Measurements from ENCODE around the gene RIT1. TPM values are rescaled to one million over a fixed set of nuclear protein-coding genes. Genes with fewer than 3 reads are reported as not detected.

RIT1 gene, protein sequence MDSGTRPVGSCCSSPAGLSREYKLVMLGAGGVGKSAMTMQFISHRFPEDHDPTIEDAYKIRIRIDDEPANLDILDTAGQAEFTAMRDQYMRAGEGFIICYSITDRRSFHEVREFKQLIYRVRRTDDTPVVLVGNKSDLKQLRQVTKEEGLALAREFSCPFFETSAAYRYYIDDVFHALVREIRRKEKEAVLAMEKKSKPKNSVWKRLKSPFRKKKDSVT
- total RNA-seq (2021; fragmentation: NEBNext Ultra II Directional; extraction: Animal tissue kit (Norgen Biotek cat#: 25700)) (25.3 TPM in 2 replicates), polyA plus RNA-seq (2011; rRNA removed) (19.7 and 26.8 TPM in 2 replicates), polyA minus RNA-seq (2011; rRNA and poly(A)+ RNA removed) (41.7 and 49.5 TPM in 2 replicates)
- polyA plus RNA-seq (2011; cell fraction: cytosol; rRNA removed) = 26.9 TPM
- polyA plus RNA-seq (2011; cell fraction: nucleus; rRNA removed) = 10.2 TPM
- 25.7 to 29.6 TPM (median 27.8 TPM) in 4 replicates for polyA plus RNA-seq (2012, experiment 1 of 2)
- polyA plus RNA-seq (2012, experiment 2 of 2) = 3.2 TPM
- polyA plus RNA-seq (2013, experiment 1 of 2) = 8.1 TPM
- 8.5 TPM for polyA plus RNA-seq (2013, experiment 2 of 2)
- 18.3 TPM for polyA minus RNA-seq (2011; cell fraction: cytosol; rRNA and poly(A)+ RNA removed)
- polyA minus RNA-seq (2011; cell fraction: nucleus; rRNA and poly(A)+ RNA removed) = 14.1 TPM
- long read RNA-seq, experiment 1, transcript RIT1-202 (6 exons, 3,445 nt) = major isoform, 10 of 16 reads
- long read RNA-seq, experiment 1, partial matches to known transcripts = 1 of 16 reads
- long read RNA-seq, experiment 1, other reads (novel, unspliced or antisense) = 5 of 16 reads
- long read RNA-seq, experiment 2, transcript RIT1-202 (6 exons, 3,445 nt) = major isoform, 30 of 37 reads
- long read RNA-seq, experiment 2, partial matches to known transcripts = 1 of 37 reads
- long read RNA-seq, experiment 2, other reads (novel, unspliced or antisense) = 4 of 37 reads

DNA sequence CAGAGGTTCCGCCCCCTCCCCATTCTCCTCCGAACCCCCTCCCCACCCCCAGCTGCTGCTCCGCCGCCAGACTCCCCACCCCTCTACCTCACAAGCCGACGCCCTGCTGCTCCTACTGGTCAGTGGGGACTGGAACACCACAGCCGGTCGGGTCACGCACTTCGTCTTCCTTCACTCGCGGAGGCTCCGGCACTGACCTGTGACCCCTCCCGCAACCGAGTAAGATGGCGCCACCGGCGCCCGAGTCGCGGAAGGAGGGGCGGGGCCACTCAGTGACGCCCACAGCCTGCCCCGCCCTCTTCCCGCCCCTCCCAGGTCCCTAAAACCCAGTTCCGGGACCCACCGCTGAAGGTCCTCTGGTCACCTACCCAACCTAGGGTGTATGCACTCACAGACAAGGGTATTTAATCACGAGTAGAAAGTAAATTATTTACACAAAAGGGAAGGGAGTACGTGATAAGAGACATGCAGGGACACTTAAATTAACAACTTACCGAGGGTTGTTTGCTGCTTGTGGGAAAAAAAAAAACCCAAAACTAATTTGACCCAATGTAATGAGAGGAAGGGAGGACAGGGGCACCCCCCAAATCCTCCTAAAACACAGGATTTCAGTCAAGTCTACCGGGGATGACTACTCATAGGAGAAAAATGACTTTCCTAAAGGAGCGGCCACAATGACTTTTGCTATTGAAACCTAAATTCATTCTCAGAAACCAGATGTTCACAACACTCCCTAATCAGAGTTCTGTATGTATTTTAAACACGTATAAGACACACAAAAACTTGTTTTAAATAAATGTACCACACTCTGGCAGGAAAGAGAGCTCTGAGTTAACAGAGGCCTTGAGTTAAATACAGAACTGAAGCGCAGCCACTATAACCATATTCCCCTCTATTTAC is at the start of gene RIT1:
Gene RIT1, minus strand, starts transcription at position 194 of the 900 bp plus-strand sequence. CDS start 588 bp downstream, outside the sequence.
- Histone ChIP-seq H3K23me2 (ENCODE audit: low read depth, low read length) (peaks cover 3% of the 10 kb centered on the region; the same call in 1 of the 2 replicates), H2AK5ac (ENCODE audit: low read depth, low read length) (no peak within 1 kb of the TSS), H2BK5ac (ENCODE audit: low read depth, low read length) (peak within 1 kb of the TSS; percentile 89; the same call in 1 of the 2 replicates), H3K4ac (replicated peaks; ENCODE audit: insufficient read length, low read depth, low read length) (no peak within 1 kb of the TSS), H3K79me1 (ENCODE audit: low read depth, low read length) (no peaks in the 10 kb centered on the region; the same call in 1 of the 2 replicates), H2BK12ac (ENCODE audit: low read depth, low read length) (no peak within 1 kb of the TSS), H3K23ac (ENCODE audit: insufficient read length) (no peak within 1 kb of the TSS), H3K14ac (ENCODE audit: insufficient read length) (no peak within 1 kb of the TSS), H3K18ac (ENCODE audit: extremely low read depth, low read length) (no peak within 1 kb of the TSS; the same call in 1 of the 2 replicates), H3K9me3 (ENCODE audit: insufficient read depth in 2 of 2, low read depth in 1 of 2, low read length in 1 of 2) (no peaks in the 10 kb centered on the region), H4K8ac (ENCODE audit: extremely low read depth, insufficient read depth, low read length) (peak within 1 kb of the TSS; percentile 88; the same call in 1 of the 2 replicates), H4K5ac (ENCODE audit: insufficient read length, low read depth, low read length) (peak within 1 kb of the TSS; percentile 89), H3K4me1 (replicated peaks in 1 of 4; ENCODE audit: control insufficient read depth in 3 of 4, insufficient read depth in 4 of 4, low read length in 3 of 4) (peaks cover 0 to 3% (median 1%) of the 10 kb centered on the region in 4 experiments; a peak in 2 of 7 replicates), H2BK15ac (ENCODE audit: low read length) (no peak within 1 kb of the TSS), H4K91ac (replicated peaks; ENCODE audit: insufficient read length, low read length) (peak within 1 kb of the TSS; percentile 76), H3K27ac (ENCODE audit: low read depth, low read length) (peak within 1 kb of the TSS; percentile 59; the same call in 1 of the 2 replicates), H3K56ac (replicated peaks; ENCODE audit: insufficient read length, low read depth, low read length) (no peak within 1 kb of the TSS), H2BK20ac (ENCODE audit: low read length) (no peak within 1 kb of the TSS), H3K9ac (replicated peaks in 1 of 4; ENCODE audit: extremely low read depth in 1 of 4, low read depth in 3 of 4, low read length in 3 of 4) (peak within 1 kb of the TSS; percentile 22 to 59 (median 44)), H2AFZ (ENCODE audit: low read length) (no peak within 1 kb of the TSS), H3K27me3 (replicated peaks in 1 of 4; ENCODE audit: control insufficient read depth in 3 of 4, extremely low read depth in 1 of 4, insufficient read depth in 3 of 4, low read length in 3 of 4) (no peaks in the 10 kb centered on the region), H4K20me1 (replicated peaks in 1 of 2; ENCODE audit: control insufficient read depth in 1 of 2, insufficient read depth in 2 of 2, low read length in 2 of 2) (peaks cover 0 to 3% of the 10 kb centered on the region in 2 experiments), H3K79me2 (ENCODE audit: control insufficient read depth in 1 of 2, insufficient read depth in 2 of 2, low read length in 2 of 2) (peaks cover 0 to 11% of the 10 kb centered on the region in 2 experiments; a peak in 1 of 4 replicates), H2BK120ac (replicated peaks; ENCODE audit: low read depth, low read length) (no peak within 1 kb of the TSS), H3K36me3 (ENCODE audit: control insufficient read depth in 2 of 4, insufficient read depth in 4 of 4, low read length in 3 of 4) (peaks cover 18 to 64% (median 37%) of the 10 kb centered on the region in 4 experiments), H3K4me2 (ENCODE audit: insufficient read depth in 1 of 2, low read depth in 2 of 2, low read length in 2 of 2) (peak within 1 kb of the TSS; percentile 70 to 96), H3K4me3 (ENCODE audit: extremely low read depth in 1 of 4, insufficient read depth in 2 of 4, low read depth in 3 of 4, low read length in 4 of 4) (peak within 1 kb of the TSS; percentile 68 to 87 (median 74))
- 13% methylated on average over 25 of the region's 34 CpGs; no CpG with 5 or more reads in 1 of the 2 experiments for WGBS, 2 experiments (ENCODE audit: extremely low coverage in 1 of 2, insufficient coverage in 1 of 2, insufficient read length in 1 of 2, insufficient replicate concordance in 2 of 2, low coverage in 1 of 2, low lambda C conversion rate in 2 of 2, missing lambda C conversion rate in 1 of 2)
- ChIA-PET POLR2A (ENCODE audit: partially characterized antibody) (interaction anchor here (0.7 to 6.6 kb wide), 17 partner anchors 12 to 370 kb away, joined by 3 to 60 read pairs (median 4); partner anchors contain the start of genes KHDC4 and SYT11), CTCF (ENCODE audit: partially characterized antibody) (interaction anchor here (1.1 kb wide), 1 partner anchor 56 kb away, joined by 3 read pairs; no protein-coding TSS in a partner anchor)
- FAIRE-seq (no peak), DNase-seq (ENCODE audit: low read depth in 1 of 2, low spot score in 2 of 2) (peak; percentile 62 to 89)
- TF ChIP-seq HDAC6 (IDR thresholded peaks at IDR 0.05; ENCODE audit: low read depth, low read length) (no peak), SP1 (IDR thresholded peaks at IDR 0.05; ENCODE audit: low read depth, low read length) (peak; percentile 38; the same call in 1 of the 2 replicates), TAF7 (optimal IDR thresholded peaks at IDR 0.05; ENCODE audit: borderline replicate concordance, low read depth, low read length) (peak; percentile 39), FOSL1 (IDR thresholded peaks at IDR 0.05; ENCODE audit: insufficient read depth, low read depth, low read length) (no peak)
- TF ChIP-seq, protein P1, sequence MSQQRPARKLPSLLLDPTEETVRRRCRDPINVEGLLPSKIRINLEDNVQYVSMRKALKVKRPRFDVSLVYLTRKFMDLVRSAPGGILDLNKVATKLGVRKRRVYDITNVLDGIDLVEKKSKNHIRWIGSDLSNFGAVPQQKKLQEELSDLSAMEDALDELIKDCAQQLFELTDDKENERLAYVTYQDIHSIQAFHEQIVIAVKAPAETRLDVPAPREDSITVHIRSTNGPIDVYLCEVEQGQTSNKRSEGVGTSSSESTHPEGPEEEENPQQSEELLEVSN (IDR thresholded peaks at IDR 0.05) = no peak
